Measurements from ENCODE around the gene CCS. TPM values are rescaled to one million over a fixed set of nuclear protein-coding genes. Genes with fewer than 3 reads are reported as not detected.
"Not testable (repeated sequence)": the region's sequence is repeated elsewhere in the genome, so short reads cannot be mapped to it uniquely, and the experiment has no call there.

Gene CCS
- total RNA-seq, 1 experiment from 2014 or later = 24.6 TPM

DNA sequence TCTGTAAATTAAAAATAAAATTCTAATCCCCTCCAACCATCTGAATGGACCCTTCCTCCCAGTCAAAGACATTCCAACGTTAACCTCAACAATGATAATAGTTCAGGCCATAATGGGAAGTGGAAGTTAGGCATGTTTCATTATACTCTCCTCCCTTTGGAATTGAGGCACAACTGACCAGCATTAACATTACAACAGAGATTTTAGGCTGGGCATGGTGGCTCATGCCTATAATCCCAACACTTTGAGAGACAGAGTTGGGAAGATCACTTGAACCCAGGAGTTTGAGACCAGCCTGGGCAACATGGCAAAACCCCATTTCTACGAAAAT is 22.2 kb upstream of the CCS start:
- Histone ChIP-seq H3K4me3 (ENCODE audit: low read length) (no peak overlapping the region), H3K79me2 (ENCODE audit: low read length) (no peaks in the 10 kb centered on the region), H3K9me2 (replicated peaks; ENCODE audit: insufficient read depth, low read length) (no peaks in the 10 kb centered on the region), H3K27me3 (ENCODE audit: low read length) (no peaks in the 10 kb centered on the region), H4K20me1 (ENCODE audit: insufficient read depth, low read depth, low read length) (no peaks in the 10 kb centered on the region), H3K4me1 (ENCODE audit: low read length) (no peaks in the 10 kb centered on the region), H3K36me3 (ENCODE audit: insufficient read depth, low read length) (no peaks in the 10 kb centered on the region), H3K27ac (ENCODE audit: low read length) (no peak overlapping the region), H2AFZ (ENCODE audit: low read length) (no peak overlapping the region), H3K9me3 (ENCODE audit: low read length) (no peaks in the 10 kb centered on the region), H3K4me2 (ENCODE audit: low read depth, low read length, poor library complexity, severe bottlenecking) (no peak overlapping the region), H3K9ac (ENCODE audit: low read length) (no peak overlapping the region)
- no peak for DNase-seq

GRCh38 chr11:66579017-66579606 is 13.9 kb upstream of the CCS start:
- H2AFZ ChIP-seq (ENCODE audit: low read length) = no peak overlapping the region
- H3K9ac ChIP-seq (ENCODE audit: low read length) = no peak overlapping the region

DNA sequence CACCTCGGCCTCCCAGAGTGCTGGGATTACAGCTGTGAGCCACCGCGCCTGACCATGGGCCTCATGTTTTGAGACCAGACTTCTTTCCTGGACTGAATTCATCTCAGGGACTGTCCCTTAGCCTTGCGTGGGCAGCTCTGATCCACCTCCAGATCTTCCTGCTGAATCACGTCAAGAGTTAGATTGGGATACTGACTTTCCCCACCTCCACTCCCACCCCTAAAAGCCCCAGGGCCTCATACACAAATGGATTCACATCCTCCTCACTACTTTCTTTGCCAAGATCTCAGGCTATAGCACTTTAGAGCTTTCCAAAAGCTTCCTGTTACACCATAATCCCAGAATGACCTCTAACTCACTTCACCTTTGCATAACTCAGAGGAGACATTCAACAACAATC is 12.2 kb upstream of the CCS start:
- Histone ChIP-seq H3K4me2 (ENCODE audit: low read depth, low read length, poor library complexity, severe bottlenecking) (no peak overlapping the region), H3K79me2 (ENCODE audit: low read length) (no peaks in the 10 kb centered on the region), H2AFZ (ENCODE audit: low read length) (no peak overlapping the region), H3K27ac (ENCODE audit: low read length) (no peak overlapping the region), H4K20me1 (ENCODE audit: insufficient read depth, low read depth, low read length) (no peaks in the 10 kb centered on the region), H3K9me2 (replicated peaks; ENCODE audit: insufficient read depth, low read length) (no peaks in the 10 kb centered on the region), H3K36me3 (ENCODE audit: insufficient read depth, low read length) (no peaks in the 10 kb centered on the region), H3K9me3 (ENCODE audit: low read length) (peaks cover 5% of the 10 kb centered on the region; the same call in 1 of the 2 replicates), H3K27me3 (ENCODE audit: low read length) (no peaks in the 10 kb centered on the region), H3K4me3 (ENCODE audit: low read length) (no peak overlapping the region), H3K4me1 (ENCODE audit: low read length) (no peaks in the 10 kb centered on the region), H3K9ac (ENCODE audit: low read length) (no peak overlapping the region)
- no peak for DNase-seq

More at GRCh38 chr11:66579017-66579606, 13.9 kb upstream of the CCS start:
- Histone ChIP-seq H3K79me2 (ENCODE audit: low read length) (no peaks in the 10 kb centered on the region), H3K27ac (ENCODE audit: low read length) (no peak overlapping the region), H3K9me3 (ENCODE audit: low read length) (peaks cover 5% of the 10 kb centered on the region; the same call in 1 of the 2 replicates), H3K4me2 (ENCODE audit: low read depth, low read length, poor library complexity, severe bottlenecking) (no peak overlapping the region), H3K27me3 (ENCODE audit: low read length) (no peaks in the 10 kb centered on the region), H4K20me1 (ENCODE audit: insufficient read depth, low read depth, low read length) (no peaks in the 10 kb centered on the region), H3K36me3 (ENCODE audit: insufficient read depth, low read length) (no peaks in the 10 kb centered on the region), H3K4me1 (ENCODE audit: low read length) (no peaks in the 10 kb centered on the region), H3K4me3 (ENCODE audit: low read length) (no peak overlapping the region), H3K9me2 (replicated peaks; ENCODE audit: insufficient read depth, low read length) (no peaks in the 10 kb centered on the region)
- DNase-seq = peak; percentile 82

- H3K9me3 ChIP-seq (ENCODE audit: low read length) = peaks cover 5% of the 10 kb centered on the region; the same call in 1 of the 2 replicates
- no peaks in the 10 kb centered on the region for H3K79me2 ChIP-seq (ENCODE audit: low read length)
- no peak overlapping the region for H3K9ac ChIP-seq (ENCODE audit: low read length)
- H3K4me3 ChIP-seq (ENCODE audit: low read length) = no peak overlapping the region
- H3K27ac ChIP-seq (ENCODE audit: low read length) = no peak overlapping the region
- H3K9me2 ChIP-seq (replicated peaks; ENCODE audit: insufficient read depth, low read length) = no peaks in the 10 kb centered on the region
- DNase-seq = no peak
- no peaks in the 10 kb centered on the region for H4K20me1 ChIP-seq (ENCODE audit: insufficient read depth, low read depth, low read length)
- H3K36me3 ChIP-seq (ENCODE audit: insufficient read depth, low read length) = no peaks in the 10 kb centered on the region
- H2AFZ ChIP-seq (ENCODE audit: low read length) = no peak overlapping the region
- H3K27me3 ChIP-seq (ENCODE audit: low read length) = no peaks in the 10 kb centered on the region
- no peak overlapping the region for H3K4me2 ChIP-seq (ENCODE audit: low read depth, low read length, poor library complexity, severe bottlenecking)
- H3K4me1 ChIP-seq (ENCODE audit: low read length) = no peaks in the 10 kb centered on the region
Measured at GRCh38 chr11:66581261-66581660, 11.7 kb upstream of the CCS start.

DNA sequence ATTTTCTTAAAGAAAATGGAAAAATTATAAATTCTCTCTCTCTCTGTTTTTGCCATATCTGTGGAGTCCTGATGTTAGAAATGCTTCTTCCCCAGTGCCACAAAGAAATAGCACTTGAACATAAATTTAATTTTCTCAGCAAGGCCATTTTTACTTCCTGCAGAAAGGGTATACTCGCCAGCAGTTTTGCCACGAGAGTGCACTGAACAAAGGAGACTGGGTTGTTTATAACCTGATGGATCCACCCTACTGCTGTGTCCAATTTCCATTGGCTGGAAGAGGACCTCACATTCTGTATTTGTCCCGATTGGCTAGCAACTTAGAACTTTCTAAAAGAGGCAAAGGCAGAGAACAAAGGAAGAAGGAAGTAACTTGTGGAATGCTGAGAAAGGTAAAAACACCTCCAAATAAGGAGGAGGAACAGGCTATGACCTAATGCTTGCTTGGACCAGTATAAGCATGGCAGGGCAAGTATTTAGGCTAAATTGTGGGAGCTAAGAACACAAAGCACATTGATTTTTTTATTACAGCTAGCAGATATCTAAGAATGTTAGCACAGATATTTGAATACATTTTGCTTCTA is 10.3 kb upstream of the CCS start:
- not testable (repeated sequence) for H3K9ac ChIP-seq (ENCODE audit: low read length); H4K20me1 ChIP-seq (ENCODE audit: insufficient read depth, low read depth, low read length); H3K27ac ChIP-seq (ENCODE audit: low read length); H2AFZ ChIP-seq (ENCODE audit: low read length); H3K4me3 ChIP-seq (ENCODE audit: low read length); H3K36me3 ChIP-seq (ENCODE audit: insufficient read depth, low read length); H3K79me2 ChIP-seq (ENCODE audit: low read length); DNase-seq; H3K27me3 ChIP-seq (ENCODE audit: low read length); H3K4me2 ChIP-seq (ENCODE audit: low read depth, low read length, poor library complexity, severe bottlenecking); H3K9me2 ChIP-seq (replicated peaks; ENCODE audit: insufficient read depth, low read length); H3K4me1 ChIP-seq (ENCODE audit: low read length); H3K9me3 ChIP-seq (ENCODE audit: low read length)

DNA sequence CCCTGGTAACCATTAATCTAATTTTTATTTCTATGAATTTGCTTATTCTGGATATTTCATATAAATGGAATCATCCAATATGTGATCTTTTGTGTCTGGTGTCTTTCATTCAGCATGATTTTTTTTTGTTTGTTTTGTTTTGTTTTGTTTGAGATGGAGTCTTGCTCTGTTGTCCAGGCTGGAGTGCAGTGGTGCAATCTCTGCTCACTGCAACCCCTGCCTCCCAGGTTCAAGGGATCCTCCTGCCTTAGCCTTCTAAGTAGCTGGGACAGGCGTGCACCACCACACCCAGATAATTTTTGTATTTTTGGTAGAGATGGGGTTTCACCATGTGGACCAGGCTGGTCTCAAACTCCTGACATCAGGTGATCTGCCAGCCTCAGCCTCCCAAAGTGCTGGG is 7.5 kb upstream of the CCS start:
- not testable (repeated sequence) for H2AFZ ChIP-seq (ENCODE audit: low read length); H3K4me3 ChIP-seq (ENCODE audit: low read length); H3K4me2 ChIP-seq (ENCODE audit: low read depth, low read length, poor library complexity, severe bottlenecking); H3K9me3 ChIP-seq (ENCODE audit: low read length); H3K4me1 ChIP-seq (ENCODE audit: low read length); H4K20me1 ChIP-seq (ENCODE audit: insufficient read depth, low read depth, low read length); H3K79me2 ChIP-seq (ENCODE audit: low read length); H3K27ac ChIP-seq (ENCODE audit: low read length); H3K36me3 ChIP-seq (ENCODE audit: insufficient read depth, low read length); H3K27me3 ChIP-seq (ENCODE audit: low read length); H3K9me2 ChIP-seq (replicated peaks; ENCODE audit: insufficient read depth, low read length); DNase-seq; H3K9ac ChIP-seq (ENCODE audit: low read length)

DNA sequence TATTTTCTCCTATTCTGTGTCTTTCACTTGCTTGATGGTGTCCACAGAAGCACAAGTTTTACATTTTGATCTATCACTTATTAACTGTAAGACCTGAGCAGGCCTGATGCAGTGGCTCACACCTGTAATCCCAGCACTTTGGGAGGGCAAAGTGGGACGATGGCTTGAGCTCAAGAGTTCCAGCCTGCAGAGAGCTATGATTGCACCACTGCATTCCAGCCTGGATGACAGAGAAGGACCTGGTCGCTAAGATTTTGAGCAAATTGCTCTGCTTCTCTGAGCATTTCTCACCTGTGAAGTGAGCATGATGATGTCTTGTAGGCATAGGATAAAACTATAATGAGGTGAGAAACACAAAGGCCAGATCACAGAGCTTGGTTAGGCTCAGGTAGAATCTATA is 6.8 kb upstream of the CCS start:
- DNase-seq = no peak
- peaks cover 5% of the 10 kb centered on the region; the same call in 1 of the 2 replicates for H3K9me3 ChIP-seq (ENCODE audit: low read length)
- H3K4me3 ChIP-seq (ENCODE audit: low read length) = no peak overlapping the region
- no peaks in the 10 kb centered on the region for H4K20me1 ChIP-seq (ENCODE audit: insufficient read depth, low read depth, low read length)
- no peak overlapping the region for H2AFZ ChIP-seq (ENCODE audit: low read length)
- no peaks in the 10 kb centered on the region for H3K9me2 ChIP-seq (replicated peaks; ENCODE audit: insufficient read depth, low read length)
- H3K27ac ChIP-seq (ENCODE audit: low read length) = no peak overlapping the region
- no peaks in the 10 kb centered on the region for H3K4me1 ChIP-seq (ENCODE audit: low read length)
- H3K9ac ChIP-seq (ENCODE audit: low read length) = no peak overlapping the region
- no peak overlapping the region for H3K4me2 ChIP-seq (ENCODE audit: low read depth, low read length, poor library complexity, severe bottlenecking)
- H3K79me2 ChIP-seq (ENCODE audit: low read length) = no peaks in the 10 kb centered on the region
- H3K36me3 ChIP-seq (ENCODE audit: insufficient read depth, low read length) = no peaks in the 10 kb centered on the region
- no peaks in the 10 kb centered on the region for H3K27me3 ChIP-seq (ENCODE audit: low read length)

DNA sequence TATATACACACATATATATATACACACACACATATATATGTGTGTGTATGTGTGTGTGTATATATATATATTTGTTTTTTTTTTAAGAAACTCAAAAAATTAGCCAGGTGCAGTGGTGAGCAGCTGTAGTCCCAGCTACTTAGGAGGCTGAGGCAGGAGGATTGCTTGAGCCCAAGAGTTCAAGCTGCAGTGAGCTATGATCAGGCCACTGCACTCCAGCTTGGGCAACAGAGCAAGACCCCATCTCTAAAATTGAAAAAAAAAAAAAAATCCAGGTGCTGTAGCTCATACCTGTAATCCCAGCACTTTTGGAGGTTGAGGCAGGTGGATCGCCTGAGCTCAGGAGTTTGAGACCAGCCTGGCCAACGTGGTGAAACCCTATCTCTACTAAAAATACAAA is 3.7 kb upstream of the CCS start:
- H3K36me3 ChIP-seq (ENCODE audit: insufficient read depth, low read length); H2AFZ ChIP-seq (ENCODE audit: low read length); H3K27ac ChIP-seq (ENCODE audit: low read length); H3K9me3 ChIP-seq (ENCODE audit: low read length); H3K79me2 ChIP-seq (ENCODE audit: low read length); H3K4me2 ChIP-seq (ENCODE audit: low read depth, low read length, poor library complexity, severe bottlenecking); H3K27me3 ChIP-seq (ENCODE audit: low read length); DNase-seq; H4K20me1 ChIP-seq (ENCODE audit: insufficient read depth, low read depth, low read length); H3K9me2 ChIP-seq (replicated peaks; ENCODE audit: insufficient read depth, low read length); H3K4me3 ChIP-seq (ENCODE audit: low read length); H3K9ac ChIP-seq (ENCODE audit: low read length): not testable (repeated sequence)
- peaks cover 16% of the 10 kb centered on the region for H3K4me1 ChIP-seq (ENCODE audit: low read length)

Data from Karpas-422 (cell line).